Astrocyte (in vitro differentiated cells and primary cell): Measurements from ENCODE around the gene COQ8A. TPM values are rescaled to one million over a fixed set of nuclear protein-coding genes. Genes with fewer than 3 reads are reported as not detected.

Experiments
- DNase-seq: peaks from one replicate; pipeline ENCODE4 v3.0.0-alpha.2; 2010; ENCODE audit warnings: low read depth
- FAIRE-seq: peaks from 2 replicates; lab custom pipeline; 2011; peaks lifted over from hg19 to GRCh38; lab: Jason Lieb, UNC
- H2AFZ ChIP-seq: 2 replicates; pipeline ENCODE4 v1.6.0; 2012; ENCODE audit warnings: low read depth, low read length, inconsistent platforms
- H3K27ac ChIP-seq: 2 replicates; pipeline ENCODE4 v1.5.1; 2011; ENCODE audit warnings: low read depth, low read length, inconsistent platforms
- H3K27me3 ChIP-seq: 2 replicates; pipeline ENCODE4 v1.6.0; 2011; ENCODE audit warnings: low read length, inconsistent platforms; ENCODE audit not compliant: insufficient read depth
- H3K36me3 ChIP-seq: 2 replicates; pipeline ENCODE4 v1.5.1; 2011; ENCODE audit warnings: low read length, inconsistent platforms; ENCODE audit not compliant: insufficient read depth
- H3K4me1 ChIP-seq: 2 replicates; pipeline ENCODE4 v1.5.1; 2011; ENCODE audit warnings: low read length, inconsistent platforms; ENCODE audit not compliant: insufficient read depth
- H3K4me2 ChIP-seq: 2 replicates; pipeline ENCODE4 v1.6.0; 2012; ENCODE audit warnings: low read length, inconsistent platforms
- H3K4me3 ChIP-seq: 2 replicates; pipeline ENCODE4 v1.5.1; 2011; ENCODE audit warnings: low read depth, mild to moderate bottlenecking, low read length, inconsistent platforms; ENCODE audit not compliant: insufficient read depth
- H3K79me2 ChIP-seq: 2 replicates; pipeline ENCODE4 v1.6.0; 2012; ENCODE audit warnings: mild to moderate bottlenecking, low read length, inconsistent platforms; ENCODE audit not compliant: insufficient read depth
- H3K9ac ChIP-seq: 2 replicates; pipeline ENCODE4 v1.6.0; 2012; ENCODE audit warnings: mild to moderate bottlenecking, low read length, inconsistent platforms
- H3K9me3 ChIP-seq: 2 replicates; pipeline ENCODE4 v1.5.1; 2012; ENCODE audit warnings: low read depth, mild to moderate bottlenecking, low read length, inconsistent platforms; ENCODE audit not compliant: insufficient read depth
- H4K20me1 ChIP-seq: 2 replicates; pipeline ENCODE4 v1.6.0; 2012; ENCODE audit warnings: low read length, inconsistent platforms; ENCODE audit not compliant: insufficient read depth
- H3K27ac Mint-ChIP-seq: one replicate; pipeline ENCODE4 v1.8.0; 2021; ENCODE audit warnings: mild to moderate bottlenecking, mixed read lengths; ENCODE audit not compliant: unreplicated experiment
- H3K27me3 Mint-ChIP-seq: one replicate; pipeline ENCODE4 v1.8.0; 2021; ENCODE audit warnings: low read depth, mixed read lengths; ENCODE audit not compliant: unreplicated experiment
- H3K36me3 Mint-ChIP-seq: one replicate; pipeline ENCODE4 v1.8.0; 2021; ENCODE audit warnings: low read depth, mixed read lengths; ENCODE audit not compliant: unreplicated experiment
- H3K4me1 Mint-ChIP-seq: one replicate; pipeline ENCODE4 v1.8.0; 2021; ENCODE audit warnings: low read depth, mixed read lengths; ENCODE audit not compliant: unreplicated experiment
- H3K4me3 Mint-ChIP-seq: one replicate; pipeline ENCODE4 v1.8.0; 2021; ENCODE audit warnings: mild to moderate bottlenecking, moderate library complexity, mixed read lengths; ENCODE audit not compliant: unreplicated experiment
- H3K9me3 Mint-ChIP-seq: one replicate; pipeline ENCODE4 v1.8.0; 2021; ENCODE audit warnings: mild to moderate bottlenecking, mixed read lengths; ENCODE audit not compliant: unreplicated experiment
- CTCF ChIP-seq: IDR thresholded peaks from 2 replicates; pipeline ENCODE4 v1.5.1; 2011; ENCODE audit warnings: low read depth, mild to moderate bottlenecking, inconsistent platforms, low read length, moderate library complexity; ENCODE audit not compliant: insufficient read depth
- EZH2 ChIP-seq: IDR thresholded peaks from 2 replicates; pipeline ENCODE4 v1.6.1; 2012; ENCODE audit warnings: mild to moderate bottlenecking, low read length, inconsistent platforms; ENCODE audit not compliant: insufficient read depth
- total RNA-seq: library from RNA; stranded (reverse); gene quantifications from 2 replicates; pipeline ENCODE4 v1.2.1, GENCODE V29; 2021

COQ8A gene
- total RNA-seq, 1 donor from 2014 or later = 8.2 TPM

GRCh38 chr1:226891346-226891745, 48.7 kb upstream of the COQ8A start:
- no peaks in the 10 kb centered on the region for H3K9me3 ChIP-seq
- H3K4me3 ChIP-seq = no peak overlapping the region
- H3K27ac ChIP-seq = no peak overlapping the region
- H3K36me3 Mint-ChIP-seq = peaks cover 16% of the 10 kb centered on the region
- no peak overlapping the region for H2AFZ ChIP-seq
- H3K4me1 ChIP-seq = peaks cover 5% of the 10 kb centered on the region
- no peak overlapping the region for H3K27ac Mint-ChIP-seq
- H3K4me3 Mint-ChIP-seq = no peak overlapping the region
- no peak for FAIRE-seq
- H3K4me2 ChIP-seq = no peak overlapping the region
- H3K27me3 Mint-ChIP-seq = no peaks in the 10 kb centered on the region
- DNase-seq = no peak
- H4K20me1 ChIP-seq = no peaks in the 10 kb centered on the region
- no peaks in the 10 kb centered on the region for H3K27me3 ChIP-seq
- no peaks in the 10 kb centered on the region for H3K36me3 ChIP-seq
- H3K9me3 Mint-ChIP-seq = no peaks in the 10 kb centered on the region
- H3K9ac ChIP-seq = no peak overlapping the region
- H3K4me1 Mint-ChIP-seq = peaks cover 7% of the 10 kb centered on the region
- no peaks in the 10 kb centered on the region for H3K79me2 ChIP-seq
- TF ChIP-seq EZH2 = no peak
- no peak for TF ChIP-seq CTCF

DNA sequence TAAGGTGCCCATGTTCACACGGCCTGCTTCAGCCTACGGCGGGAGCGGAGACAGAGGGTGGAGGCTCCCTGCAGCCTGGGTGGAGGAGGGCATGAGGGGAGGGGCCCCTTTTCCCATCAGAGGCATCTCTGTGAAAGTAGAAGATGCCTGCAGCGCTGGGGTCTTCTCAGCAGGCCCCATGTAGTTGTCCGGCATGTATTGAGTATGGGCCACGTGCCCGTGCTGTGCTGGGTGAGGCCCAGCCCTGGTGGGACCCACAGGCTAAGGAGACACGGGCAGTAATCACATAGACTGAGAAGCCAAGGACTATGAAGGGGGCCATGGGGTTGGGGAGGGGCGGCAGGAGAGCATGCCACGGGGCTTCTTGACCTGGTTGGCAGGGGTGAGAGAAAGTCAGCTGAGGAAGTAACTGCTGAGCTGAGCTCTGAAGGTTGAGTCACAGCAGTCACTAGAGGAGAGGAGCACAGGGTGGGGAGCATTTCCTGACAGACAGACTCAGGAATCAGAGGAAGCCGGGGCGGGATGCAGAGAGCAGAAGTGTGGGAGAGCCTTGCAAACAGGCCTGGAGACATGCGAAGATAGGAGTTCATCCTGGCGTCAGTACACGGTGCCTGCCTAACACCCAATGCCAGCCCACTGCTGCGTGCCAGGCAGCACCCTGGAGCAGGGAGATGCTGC, 48.1 kb upstream of the COQ8A start:
- Mint-ChIP-seq H3K27ac (no peak overlapping the region), H3K9me3 (no peaks in the 10 kb centered on the region), H3K36me3 (peaks cover 17% of the 10 kb centered on the region), H3K4me1 (peaks cover 7% of the 10 kb centered on the region), H3K27me3 (no peaks in the 10 kb centered on the region), H3K4me3 (no peak overlapping the region)
- no peak overlapping the region for H3K9ac ChIP-seq
- H3K27ac ChIP-seq = no peak overlapping the region
- TF ChIP-seq CTCF = no peak
- TF ChIP-seq EZH2 = no peak
- H3K4me1 ChIP-seq = peaks cover 5% of the 10 kb centered on the region
- no peaks in the 10 kb centered on the region for H3K79me2 ChIP-seq
- FAIRE-seq = no peak
- H3K9me3 ChIP-seq = no peaks in the 10 kb centered on the region
- H4K20me1 ChIP-seq = no peaks in the 10 kb centered on the region
- no peak for DNase-seq
- no peak overlapping the region for H3K4me3 ChIP-seq
- no peak overlapping the region for H2AFZ ChIP-seq
- no peaks in the 10 kb centered on the region for H3K27me3 ChIP-seq
- no peaks in the 10 kb centered on the region for H3K36me3 ChIP-seq
- H3K4me2 ChIP-seq = peak overlapping the region; percentile 19

DNA sequence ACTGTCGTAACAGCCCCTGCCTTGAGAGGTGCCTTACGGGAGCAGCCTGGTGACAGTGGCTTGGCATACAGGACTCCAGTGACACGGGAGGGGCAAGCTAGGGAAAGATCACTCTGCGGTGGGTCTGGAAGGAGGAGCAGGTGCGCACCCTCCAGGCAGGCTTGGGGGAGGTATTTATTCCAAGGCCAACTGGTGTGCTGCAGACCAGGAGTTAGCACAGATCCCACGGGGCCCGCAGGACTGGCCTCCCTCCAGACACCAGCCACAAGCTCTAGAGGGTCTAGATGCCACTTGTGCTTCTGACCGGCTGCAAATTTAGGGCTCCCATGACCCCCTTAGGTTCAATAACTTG, 47.6 kb upstream of the COQ8A start:
- H3K36me3 Mint-ChIP-seq = peaks cover 17% of the 10 kb centered on the region
- no peak overlapping the region for H3K9ac ChIP-seq
- H3K27ac Mint-ChIP-seq = no peak overlapping the region
- no peaks in the 10 kb centered on the region for H4K20me1 ChIP-seq
- FAIRE-seq (no peak), DNase-seq (no peak)
- no peaks in the 10 kb centered on the region for H3K9me3 ChIP-seq
- H3K27me3 Mint-ChIP-seq = no peaks in the 10 kb centered on the region
- TF ChIP-seq EZH2 (no peak), CTCF (no peak)
- H3K4me3 ChIP-seq = no peak overlapping the region
- H3K27me3 ChIP-seq = no peaks in the 10 kb centered on the region
- H3K27ac ChIP-seq = no peak overlapping the region
- H2AFZ ChIP-seq = no peak overlapping the region
- peak overlapping the region; percentile 19 for H3K4me2 ChIP-seq
- H3K36me3 ChIP-seq = no peaks in the 10 kb centered on the region
- no peaks in the 10 kb centered on the region for H3K79me2 ChIP-seq
- peaks cover 5% of the 10 kb centered on the region for H3K4me1 ChIP-seq
- no peaks in the 10 kb centered on the region for H3K9me3 Mint-ChIP-seq
- no peak overlapping the region for H3K4me3 Mint-ChIP-seq
- H3K4me1 Mint-ChIP-seq = peaks cover 7% of the 10 kb centered on the region
